Measurements from ENCODE around the gene NEURL1. TPM values are rescaled to one million over a fixed set of nuclear protein-coding genes. Genes with fewer than 3 reads are reported as not detected.

NEURL1 gene
- total and polyA plus RNA-seq, 10 of the 15 experiments (the other 5 are each of a cell fraction or from before 2014, with no cell fraction given) = 0.02 to 0.05 (median 0.05) TPM; not detected in 6

- Histone ChIP-seq H3K9ac (ENCODE audit: control insufficient read depth, insufficient read depth, low read length) (no peak overlapping the region), H3K27ac (ENCODE audit: control insufficient read depth, insufficient read depth) (no peak overlapping the region), H2AFZ (ENCODE audit: control insufficient read depth, low read depth, low read length) (no peak overlapping the region), H3K4me3 (no peak overlapping the region), H3K4me1 (ENCODE audit: control insufficient read depth, insufficient read depth, low read length) (peaks cover 43% of the 10 kb centered on the region), H3K4me2 (ENCODE audit: control insufficient read depth, insufficient read depth) (no peak overlapping the region), H3K79me2 (ENCODE audit: control insufficient read depth, insufficient read depth, low read length) (no peaks in the 10 kb centered on the region), H3K9me3 (replicated peaks; ENCODE audit: control insufficient read depth, insufficient read depth, low read length) (no peaks in the 10 kb centered on the region), H3K27me3 (replicated peaks in 1 of 2; ENCODE audit: control insufficient read depth in 2 of 2, insufficient read depth in 2 of 2, low read length in 1 of 2) (no peaks in the 10 kb centered on the region), H4K20me1 (ENCODE audit: control insufficient read depth, insufficient read depth) (no peaks in the 10 kb centered on the region), H3K36me3 (ENCODE audit: control insufficient read depth in 2 of 2, insufficient read depth in 2 of 2, low read length in 1 of 2) (no peaks in the 10 kb centered on the region)
- BruUV-seq (replicated peaks) = no TSS peak
- ATAC-seq = no peak
- TF ChIP-seq FOXK2 (IDR thresholded peaks at IDR 0.05) (no peak), PAX5 (IDR thresholded peaks at IDR 0.05; ENCODE audit: borderline replicate concordance, low read depth, low read length) (no peak), SIX5 (IDR thresholded peaks at IDR 0.05; ENCODE audit: low read depth, low read length, severe bottlenecking) (no peak), EGR1 (IDR thresholded peaks at IDR 0.05; ENCODE audit: borderline replicate concordance in 1 of 2, low read depth in 2 of 2, low read length in 2 of 2) (no peak), CHD1 (IDR thresholded peaks at IDR 0.05; ENCODE audit: low read depth, low read length) (no peak), FOS (IDR thresholded peaks at IDR 0.05; ENCODE audit: borderline replicate concordance, extremely low read depth, insufficient read length) (no peak), NFIC (IDR thresholded peaks at IDR 0.05; ENCODE audit: low read depth, low read length) (no peak), ZBED1 (IDR thresholded peaks at IDR 0.05; ENCODE audit: borderline replicate concordance) (no peak), E2F8 (IDR thresholded peaks at IDR 0.05; ENCODE audit: low read depth, partially characterized antibody) (no peak), BHLHE40 (IDR thresholded peaks at IDR 0.05; ENCODE audit: borderline replicate concordance in 1 of 2, low read depth in 2 of 2, low read length in 1 of 2) (no peak), NR2C1 (IDR thresholded peaks at IDR 0.05) (no peak), BRCA1 (IDR thresholded peaks at IDR 0.05; ENCODE audit: low read depth, low read length) (no peak), IKZF1 (conservative IDR thresholded peaks at IDR 0.05) (no peak), GABPA (IDR thresholded peaks at IDR 0.05; ENCODE audit: low read depth) (no peak), POLR2A (IDR thresholded peaks at IDR 0.05; ENCODE audit: low read depth, low read length) (no peak), ZNF622 (IDR thresholded peaks at IDR 0.05) (no peak), FOXM1 (IDR thresholded peaks at IDR 0.05; ENCODE audit: low read depth, low read length) (no peak)
- TF ChIP-seq, protein P1, sequence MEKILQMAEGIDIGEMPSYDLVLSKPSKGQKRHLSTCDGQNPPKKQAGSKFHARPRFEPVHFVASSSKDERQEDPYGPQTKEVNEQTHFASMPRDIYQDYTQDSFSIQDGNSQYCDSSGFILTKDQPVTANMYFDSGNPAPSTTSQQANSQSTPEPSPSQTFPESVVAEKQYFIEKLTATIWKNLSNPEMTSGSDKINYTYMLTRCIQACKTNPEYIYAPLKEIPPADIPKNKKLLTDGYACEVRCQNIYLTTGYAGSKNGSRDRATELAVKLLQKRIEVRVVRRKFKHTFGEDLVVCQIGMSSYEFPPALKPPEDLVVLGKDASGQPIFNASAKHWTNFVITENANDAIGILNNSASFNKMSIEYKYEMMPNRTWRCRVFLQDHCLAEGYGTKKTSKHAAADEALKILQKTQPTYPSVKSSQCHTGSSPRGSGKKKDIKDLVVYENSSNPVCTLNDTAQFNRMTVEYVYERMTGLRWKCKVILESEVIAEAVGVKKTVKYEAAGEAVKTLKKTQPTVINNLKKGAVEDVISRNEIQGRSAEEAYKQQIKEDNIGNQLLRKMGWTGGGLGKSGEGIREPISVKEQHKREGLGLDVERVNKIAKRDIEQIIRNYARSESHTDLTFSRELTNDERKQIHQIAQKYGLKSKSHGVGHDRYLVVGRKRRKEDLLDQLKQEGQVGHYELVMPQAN (conservative IDR thresholded peaks at IDR 0.05) = no peak
- TF ChIP-seq, protein P2, sequence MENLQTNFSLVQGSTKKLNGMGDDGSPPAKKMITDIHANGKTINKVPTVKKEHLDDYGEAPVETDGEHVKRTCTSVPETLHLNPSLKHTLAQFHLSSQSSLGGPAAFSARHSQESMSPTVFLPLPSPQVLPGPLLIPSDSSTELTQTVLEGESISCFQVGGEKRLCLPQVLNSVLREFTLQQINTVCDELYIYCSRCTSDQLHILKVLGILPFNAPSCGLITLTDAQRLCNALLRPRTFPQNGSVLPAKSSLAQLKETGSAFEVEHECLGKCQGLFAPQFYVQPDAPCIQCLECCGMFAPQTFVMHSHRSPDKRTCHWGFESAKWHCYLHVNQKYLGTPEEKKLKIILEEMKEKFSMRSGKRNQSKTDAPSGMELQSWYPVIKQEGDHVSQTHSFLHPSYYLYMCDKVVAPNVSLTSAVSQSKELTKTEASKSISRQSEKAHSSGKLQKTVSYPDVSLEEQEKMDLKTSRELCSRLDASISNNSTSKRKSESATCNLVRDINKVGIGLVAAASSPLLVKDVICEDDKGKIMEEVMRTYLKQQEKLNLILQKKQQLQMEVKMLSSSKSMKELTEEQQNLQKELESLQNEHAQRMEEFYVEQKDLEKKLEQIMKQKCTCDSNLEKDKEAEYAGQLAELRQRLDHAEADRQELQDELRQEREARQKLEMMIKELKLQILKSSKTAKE (IDR thresholded peaks at IDR 0.05; ENCODE audit: low read depth, poor library complexity, severe bottlenecking) = no peak
- 92% methylated on average over 4 of the region's 4 CpGs for WGBS (ENCODE audit: insufficient coverage, insufficient replicate concordance, low lambda C conversion rate, missing lambda C conversion rate)
- RAD21 ChIA-PET (ENCODE audit: unreplicated experiment) = interaction anchor here (0.6 to 0.7 kb wide), 3 partner anchors 13 to 285 kb away, joined by 3 to 4 read pairs (median 3); no protein-coding TSS in a partner anchor
- in situ Hi-C loops (cut with MboI) = no loop called here
- intact Hi-C loops (cut with micrococcal nuclease; ENCODE audit: unreplicated experiment) = no loop called here
- CTCF ChIA-PET = interaction anchor here (1.0 kb wide), 1 partner anchor 13 kb away, joined by 3 read pairs; no protein-coding TSS in a partner anchor
- DNase-seq (ENCODE audit: low read depth, low spot score) = no peak
- POLR2A ChIA-PET = interaction anchor here (0.6 to 4.4 kb wide), 4 partner anchors 11 to 96 kb away, joined by 3 to 26 read pairs (median 5); partner anchors contain the start of gene CALHM2
- FAIRE-seq = no peak
- SMC1A ChIA-PET (ENCODE audit: uncharacterized antibody, unreplicated experiment) = interaction anchor here (1.5 to 3.1 kb wide), 3 partner anchors 8 to 11 kb away, joined by 3 to 12 read pairs (median 8); partner anchors contain the start of gene CALHM2
Observed at GRCh38 chr10:103463499-103463898, 30.0 kb upstream of the NEURL1 start.

Data from GM12878 (cell line).